WTC11 (cell line): ENCODE measurements around the gene RASL12.

ENCODE experiments used
- KAT7 ChIP-seq: sonication (generic); formaldehyde crosslinking; IDR thresholded peaks from 2 replicates; pipeline ENCODE4 v1.8.1; 2023; ENCODE audit warnings: missing genetic modification reagents, mild to moderate bottlenecking, borderline replicate concordance
- MXD4 ChIP-seq: fragments of 250-450 bp; sonication (Bioruptor Pico); IDR thresholded peaks from 2 replicates; pipeline ENCODE4 v1.8.0; 2021; ENCODE audit warnings: mild to moderate bottlenecking, moderate library complexity, borderline replicate concordance
- TF ChIP-seq, protein P1 (sequence below): fragments of 200-600 bp; IDR thresholded peaks from 2 replicates; pipeline ENCODE4 v1.8.0; 2022; ENCODE audit warnings: antibody characterized with exemption
- TF ChIP-seq, protein P2 (sequence below): sonication (generic); formaldehyde crosslinking; IDR thresholded peaks from 2 replicates; pipeline ENCODE4 v1.8.1; 2022; ENCODE audit warnings: missing genetic modification reagents, borderline replicate concordance
- TF ChIP-seq, protein P3 (sequence below): fragments of 250-450 bp; sonication (Bioruptor Pico); IDR thresholded peaks from 2 replicates; pipeline ENCODE4 v1.9.0; 2021; ENCODE audit warnings: mild to moderate bottlenecking

- TF ChIP-seq MXD4 (CRISPR knock-in tag) (no peak), KAT7 (CRISPR knock-in tag) (no peak)
- TF ChIP-seq, protein P1, sequence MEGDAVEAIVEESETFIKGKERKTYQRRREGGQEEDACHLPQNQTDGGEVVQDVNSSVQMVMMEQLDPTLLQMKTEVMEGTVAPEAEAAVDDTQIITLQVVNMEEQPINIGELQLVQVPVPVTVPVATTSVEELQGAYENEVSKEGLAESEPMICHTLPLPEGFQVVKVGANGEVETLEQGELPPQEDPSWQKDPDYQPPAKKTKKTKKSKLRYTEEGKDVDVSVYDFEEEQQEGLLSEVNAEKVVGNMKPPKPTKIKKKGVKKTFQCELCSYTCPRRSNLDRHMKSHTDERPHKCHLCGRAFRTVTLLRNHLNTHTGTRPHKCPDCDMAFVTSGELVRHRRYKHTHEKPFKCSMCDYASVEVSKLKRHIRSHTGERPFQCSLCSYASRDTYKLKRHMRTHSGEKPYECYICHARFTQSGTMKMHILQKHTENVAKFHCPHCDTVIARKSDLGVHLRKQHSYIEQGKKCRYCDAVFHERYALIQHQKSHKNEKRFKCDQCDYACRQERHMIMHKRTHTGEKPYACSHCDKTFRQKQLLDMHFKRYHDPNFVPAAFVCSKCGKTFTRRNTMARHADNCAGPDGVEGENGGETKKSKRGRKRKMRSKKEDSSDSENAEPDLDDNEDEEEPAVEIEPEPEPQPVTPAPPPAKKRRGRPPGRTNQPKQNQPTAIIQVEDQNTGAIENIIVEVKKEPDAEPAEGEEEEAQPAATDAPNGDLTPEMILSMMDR = no peak
- TF ChIP-seq, protein P2, sequence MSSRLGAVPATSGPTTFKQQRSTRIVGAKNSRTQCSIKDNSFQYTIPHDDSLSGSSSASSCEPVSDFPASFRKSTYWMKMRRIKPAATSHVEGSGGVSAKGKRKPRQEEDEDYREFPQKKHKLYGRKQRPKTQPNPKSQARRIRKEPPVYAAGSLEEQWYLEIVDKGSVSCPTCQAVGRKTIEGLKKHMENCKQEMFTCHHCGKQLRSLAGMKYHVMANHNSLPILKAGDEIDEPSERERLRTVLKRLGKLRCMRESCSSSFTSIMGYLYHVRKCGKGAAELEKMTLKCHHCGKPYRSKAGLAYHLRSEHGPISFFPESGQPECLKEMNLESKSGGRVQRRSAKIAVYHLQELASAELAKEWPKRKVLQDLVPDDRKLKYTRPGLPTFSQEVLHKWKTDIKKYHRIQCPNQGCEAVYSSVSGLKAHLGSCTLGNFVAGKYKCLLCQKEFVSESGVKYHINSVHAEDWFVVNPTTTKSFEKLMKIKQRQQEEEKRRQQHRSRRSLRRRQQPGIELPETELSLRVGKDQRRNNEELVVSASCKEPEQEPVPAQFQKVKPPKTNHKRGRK = no peak
- TF ChIP-seq, protein P3, sequence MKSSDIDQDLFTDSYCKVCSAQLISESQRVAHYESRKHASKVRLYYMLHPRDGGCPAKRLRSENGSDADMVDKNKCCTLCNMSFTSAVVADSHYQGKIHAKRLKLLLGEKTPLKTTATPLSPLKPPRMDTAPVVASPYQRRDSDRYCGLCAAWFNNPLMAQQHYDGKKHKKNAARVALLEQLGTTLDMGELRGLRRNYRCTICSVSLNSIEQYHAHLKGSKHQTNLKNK (CRISPR knock-in tag) = no peak
Measured at GRCh38 chr15:65008983-65009382, 58.8 kb downstream of the RASL12 start.
